PC-9 (cell line): ENCODE measurements around the gene STRN3.

ENCODE experiments used
- EZH2 ChIP-seq: fragments of 200-600 bp; sonication (generic); IDR thresholded peaks from 2 replicates; pipeline ENCODE4 v1.8.0; 2017; ENCODE audit warnings: antibody characterized with exemption, low read depth
- TF ChIP-seq, protein P1 (sequence below): fragments of 200-600 bp; sonication (generic); conservative IDR thresholded peaks from 2 replicates; pipeline ENCODE4 v1.6.1; 2017; ENCODE audit warnings: mixed run types, antibody characterized with exemption, mild to moderate bottlenecking, moderate library complexity

- TF ChIP-seq, protein P1, sequence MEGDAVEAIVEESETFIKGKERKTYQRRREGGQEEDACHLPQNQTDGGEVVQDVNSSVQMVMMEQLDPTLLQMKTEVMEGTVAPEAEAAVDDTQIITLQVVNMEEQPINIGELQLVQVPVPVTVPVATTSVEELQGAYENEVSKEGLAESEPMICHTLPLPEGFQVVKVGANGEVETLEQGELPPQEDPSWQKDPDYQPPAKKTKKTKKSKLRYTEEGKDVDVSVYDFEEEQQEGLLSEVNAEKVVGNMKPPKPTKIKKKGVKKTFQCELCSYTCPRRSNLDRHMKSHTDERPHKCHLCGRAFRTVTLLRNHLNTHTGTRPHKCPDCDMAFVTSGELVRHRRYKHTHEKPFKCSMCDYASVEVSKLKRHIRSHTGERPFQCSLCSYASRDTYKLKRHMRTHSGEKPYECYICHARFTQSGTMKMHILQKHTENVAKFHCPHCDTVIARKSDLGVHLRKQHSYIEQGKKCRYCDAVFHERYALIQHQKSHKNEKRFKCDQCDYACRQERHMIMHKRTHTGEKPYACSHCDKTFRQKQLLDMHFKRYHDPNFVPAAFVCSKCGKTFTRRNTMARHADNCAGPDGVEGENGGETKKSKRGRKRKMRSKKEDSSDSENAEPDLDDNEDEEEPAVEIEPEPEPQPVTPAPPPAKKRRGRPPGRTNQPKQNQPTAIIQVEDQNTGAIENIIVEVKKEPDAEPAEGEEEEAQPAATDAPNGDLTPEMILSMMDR: no peak
- no peak for TF ChIP-seq EZH2
These were observed 35.4 kb downstream of the STRN3 start for GRCh38 chr14:30990770-30991169.
